Renal pelvis (tissue), 4 donors: ENCODE measurements around the gene GPX3. TPM values are rescaled to one million over a fixed set of nuclear protein-coding genes. Genes with fewer than 3 reads are reported as not detected.

Source experiments
- DNase-seq: peaks from one replicate; pipeline ENCODE4 v3.0.0-alpha.2; 2013
- polyA plus RNA-seq, 3 donors: library from polyadenylated mRNA; unstranded; fragments of 120-200 nt; gene quantifications; one replicate each; pipeline ENCODE4 v1.2.1, GENCODE V29; 2013; ENCODE audit not compliant: insufficient read length in 3 of 3

The GPX3 gene
- polyA plus RNA-seq, 3 donors: 1,360 to 1,471 (median 1,367) TPM

DNA sequence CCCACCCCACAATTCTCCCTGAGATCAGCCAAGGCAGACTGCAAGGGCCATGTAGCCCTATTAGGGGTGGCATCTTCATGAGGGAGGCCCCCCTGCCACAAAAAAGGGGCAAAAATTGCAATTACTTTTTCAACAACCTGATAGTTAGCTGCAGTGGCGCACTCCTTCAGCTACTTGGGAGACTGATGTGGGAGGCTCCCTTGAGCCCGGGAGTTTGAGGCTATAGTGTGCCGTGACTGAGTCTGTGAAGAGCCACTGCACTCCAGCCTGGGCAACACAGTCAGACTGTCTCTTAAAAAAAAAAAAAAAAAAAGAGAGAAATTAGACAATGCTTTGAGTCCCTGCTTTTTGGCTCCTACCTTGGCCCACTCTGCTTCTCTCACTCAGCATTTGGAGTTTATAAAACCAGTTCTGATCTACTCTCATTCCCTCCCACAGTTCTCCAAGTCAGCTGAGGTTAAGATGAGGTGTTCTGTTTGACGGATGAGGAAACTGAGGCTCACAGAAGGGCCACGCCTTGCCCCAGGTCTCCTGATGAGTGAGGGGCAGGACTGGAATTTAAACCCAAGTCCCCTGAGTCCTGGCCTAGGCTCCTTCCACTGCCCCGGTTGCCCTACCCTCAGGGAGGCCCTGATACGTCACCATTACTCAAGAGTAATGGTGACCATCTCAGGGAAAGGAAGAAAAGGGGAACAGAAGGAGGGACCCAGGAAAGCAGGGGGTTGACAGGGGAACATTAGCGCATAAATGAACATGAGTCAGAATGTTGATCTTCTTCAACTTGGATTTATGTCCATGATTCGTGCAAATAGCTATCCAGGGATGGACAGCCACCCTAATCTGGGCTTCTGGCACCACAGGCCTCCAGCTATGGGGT, 9.0 kb downstream of the GPX3 start:
- DNase-seq: no peak

DNA sequence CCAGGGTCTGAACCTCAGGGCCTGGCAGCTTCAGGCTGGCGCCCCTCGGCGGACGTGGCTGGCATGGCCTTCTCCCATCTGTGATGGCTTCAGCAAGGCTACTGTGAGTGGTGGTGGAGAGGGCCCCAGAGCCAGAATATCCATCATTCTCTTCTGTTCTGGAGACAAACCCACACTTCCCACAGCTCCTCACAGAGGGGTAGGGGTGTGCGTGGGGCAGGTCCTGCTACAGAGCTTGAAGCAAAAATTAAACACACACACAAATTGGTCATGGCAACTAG, 9.6 kb downstream of the GPX3 start:
- no peak for DNase-seq

DNA sequence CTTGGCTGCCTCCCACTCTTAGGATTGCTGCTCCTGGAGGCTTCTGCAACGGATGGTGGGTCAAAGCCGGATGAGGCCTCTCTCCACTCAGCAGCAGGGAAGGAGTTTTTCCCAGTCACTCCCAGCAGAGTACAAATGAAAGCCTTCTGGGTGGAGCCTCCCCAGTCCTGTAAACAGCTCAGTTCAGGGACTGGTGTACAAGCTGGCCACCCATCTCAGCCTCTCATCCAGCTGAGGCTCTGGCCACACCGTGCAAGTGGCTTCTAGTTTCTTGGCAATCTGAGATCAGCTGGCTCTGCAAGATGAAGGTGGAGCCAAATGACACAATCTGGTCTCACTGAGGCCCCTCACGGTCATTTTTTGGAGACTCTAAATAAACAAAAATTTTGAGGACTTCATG, 10.0 kb downstream of the GPX3 start:
- DNase-seq: no peak

GRCh38 chr5:151031554-151031953, 11.2 kb downstream of the GPX3 start:
- DNase-seq: no peak

- DNase-seq: no peak
Measured at GRCh38 chr5:151033217-151033934, 13.0 kb downstream of the GPX3 start.

DNA sequence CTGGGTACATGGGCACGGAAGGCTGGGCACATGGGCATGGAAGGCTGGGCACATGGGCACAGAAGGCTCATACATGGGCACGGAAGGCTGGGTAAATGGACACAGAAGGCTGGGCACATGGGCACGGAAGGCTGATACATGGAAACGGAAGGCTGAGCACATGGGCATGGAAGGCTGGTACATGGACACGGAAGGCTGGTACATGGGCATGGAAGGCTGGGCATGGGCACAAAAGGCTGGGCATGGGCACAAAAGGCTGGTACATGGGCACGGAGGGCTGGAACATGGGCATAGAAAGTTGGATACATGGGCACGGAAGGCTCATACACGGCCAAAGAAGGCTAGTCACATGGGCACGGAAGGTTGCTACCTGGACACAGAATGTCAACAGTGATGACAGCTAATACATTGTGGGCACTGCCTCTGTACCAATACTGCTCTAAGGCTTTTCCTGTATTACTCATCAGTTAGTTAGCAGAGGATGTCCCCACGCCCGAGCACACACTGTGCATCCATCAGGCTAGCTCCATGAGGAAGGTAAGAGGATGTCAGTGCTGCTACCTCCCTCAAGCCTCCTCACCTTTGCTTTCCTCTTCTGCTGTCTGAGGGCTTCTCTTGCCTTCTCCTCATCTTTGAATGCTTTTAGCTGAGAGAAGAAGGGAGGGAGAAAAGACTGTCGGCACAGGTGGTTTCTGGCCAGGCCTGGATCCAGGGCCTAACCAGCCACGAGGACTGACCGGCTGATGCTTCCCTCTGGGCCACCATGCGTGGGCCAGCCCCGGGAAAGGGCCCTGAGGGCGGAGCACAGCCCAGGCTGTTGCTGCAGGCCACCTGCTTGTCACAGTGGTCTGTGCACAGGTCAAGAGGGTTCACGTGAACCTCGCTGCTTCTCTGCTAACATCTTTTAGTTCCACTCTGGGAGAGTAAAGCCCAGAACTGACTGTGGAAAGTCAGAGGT, 14.3 kb downstream of the GPX3 start:
- DNase-seq: no peak

DNA sequence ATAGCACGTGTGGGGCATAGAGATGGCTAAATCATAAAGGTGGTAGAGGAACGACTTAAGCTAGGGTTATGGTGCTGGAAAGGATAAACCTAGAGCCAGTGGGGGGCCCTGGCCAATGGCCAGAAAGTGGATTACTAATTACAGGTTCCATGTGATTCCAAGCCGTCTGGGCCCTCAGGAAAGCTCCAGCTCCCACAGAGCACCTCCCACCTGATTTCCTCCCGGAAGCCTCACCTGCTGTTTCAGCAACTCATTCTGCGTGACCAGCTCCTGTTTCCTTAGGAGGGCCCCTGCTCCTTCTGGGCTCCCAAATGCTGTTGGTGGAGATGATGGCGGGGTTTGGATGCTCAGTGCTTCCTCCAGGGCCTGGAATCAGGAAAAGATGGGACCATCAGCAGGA, 16.2 kb downstream of the GPX3 start:
- no peak for DNase-seq

- peak; percentile 44 for DNase-seq
Measured at GRCh38 chr5:151037561-151038411, 17.4 kb downstream of the GPX3 start.

GRCh38 chr5:151038412-151038745, 18.0 kb downstream of the GPX3 start:
- no peak for DNase-seq

- DNase-seq: no peak
Measured at GRCh38 chr5:151038801-151039238, 18.4 kb downstream of the GPX3 start.

DNA sequence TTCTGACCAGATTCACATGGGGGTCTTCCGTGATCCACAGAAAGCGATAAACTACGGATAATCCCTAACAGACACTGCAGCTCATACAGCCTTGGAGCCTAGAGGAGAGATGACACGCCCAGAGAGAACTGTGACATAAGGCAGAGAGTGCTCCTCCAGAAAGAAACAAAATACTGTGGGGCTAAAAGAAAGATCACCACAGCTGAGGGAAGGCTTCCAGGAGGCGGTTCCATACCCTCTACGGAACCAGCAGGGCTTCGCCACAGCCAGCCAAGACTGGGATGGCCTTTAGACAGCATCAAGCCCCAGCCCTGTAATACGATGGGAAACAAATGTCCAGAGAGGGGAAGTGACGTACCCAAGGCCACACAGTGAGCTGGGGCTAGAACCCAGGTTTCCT, 19.3 kb downstream of the GPX3 start:
- DNase-seq: no peak

GRCh38 chr5:151040211-151040747, 19.9 kb downstream of the GPX3 start:
- no peak for DNase-seq

DNA sequence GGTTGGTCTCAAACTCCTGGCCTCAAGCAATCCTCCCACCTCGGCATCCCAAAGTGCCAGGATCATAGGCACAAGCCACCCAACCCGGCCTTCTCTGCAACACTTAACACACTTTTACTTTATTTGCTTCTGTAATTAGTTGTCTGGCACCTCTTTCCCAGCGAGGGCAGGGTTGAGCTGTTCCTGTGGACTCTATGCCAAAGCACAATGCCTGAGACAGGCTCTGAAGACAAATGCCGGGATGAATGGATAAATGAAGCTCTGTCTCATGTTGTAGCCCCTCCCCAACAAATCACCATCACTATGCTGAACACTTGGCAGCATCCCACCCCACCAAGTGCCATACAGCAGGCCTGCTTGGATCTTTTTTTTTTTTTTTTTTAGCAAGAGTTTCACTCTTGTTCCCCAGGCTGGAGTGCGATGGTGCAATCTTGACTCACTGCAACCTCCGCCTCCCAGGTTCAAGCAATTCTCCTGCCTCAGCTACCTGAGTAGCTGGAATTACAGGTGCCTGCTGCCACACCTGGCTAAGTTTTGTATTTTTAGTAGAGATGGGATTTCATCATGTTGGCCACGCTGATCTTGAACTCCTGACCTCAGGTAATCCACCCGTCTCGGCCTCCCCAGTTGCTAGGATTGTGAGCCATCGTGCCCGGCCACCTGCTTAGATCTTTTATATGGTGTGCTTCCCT, 21.3 kb downstream of the GPX3 start:
- no peak for DNase-seq

GRCh38 chr5:151042453-151043093, 22.2 kb downstream of the GPX3 start:
- no peak for DNase-seq

- DNase-seq: no peak
Measured at GRCh38 chr5:151047814-151048425, 27.5 kb downstream of the GPX3 start.

- DNase-seq: no peak
Measured at GRCh38 chr5:151048526-151048925, 28.1 kb downstream of the GPX3 start.

GRCh38 chr5:151051066-151051930, 30.9 kb downstream of the GPX3 start:
- peak; percentile 72 for DNase-seq

DNA sequence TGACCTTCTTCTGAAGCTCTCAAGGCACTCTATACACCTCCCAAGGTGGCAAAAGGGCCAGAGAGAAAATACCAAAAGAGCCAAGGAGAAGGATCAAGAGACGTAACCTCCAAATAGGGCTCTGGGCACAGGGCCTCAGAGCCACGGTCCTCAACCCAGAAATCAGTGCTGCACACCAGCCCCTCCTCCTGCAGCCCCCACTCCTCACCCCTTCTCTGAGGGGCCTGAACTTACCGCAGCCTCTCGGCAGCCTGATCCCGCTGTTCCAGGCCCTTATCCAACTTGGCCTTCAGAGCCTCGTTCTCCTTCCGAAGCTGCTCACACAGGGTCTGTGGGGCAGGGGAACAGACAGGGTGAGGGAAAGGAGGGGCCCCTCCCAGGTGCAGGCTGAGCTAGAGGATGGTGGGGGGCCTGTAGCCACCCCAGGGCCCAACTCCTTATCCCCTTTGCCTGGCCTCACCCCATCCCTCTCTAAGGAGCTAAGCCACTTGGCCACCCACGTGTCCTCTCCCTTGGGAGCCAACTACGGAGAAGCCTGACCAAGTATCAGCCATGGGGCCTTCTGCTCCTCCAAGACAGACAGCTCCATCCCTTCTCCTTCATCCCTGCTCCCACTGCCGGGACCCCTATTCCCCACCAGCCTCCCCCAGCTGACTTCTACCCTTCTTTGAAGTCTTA, 31.7 kb downstream of the GPX3 start:
- DNase-seq: no peak
